ENCODE measurements around the gene CDH26. TPM values are rescaled to one million over a fixed set of nuclear protein-coding genes. Genes with fewer than 3 reads are reported as not detected.

The CDH26 gene
- total RNA-seq, 1 donor = 0.09 TPM

DNA sequence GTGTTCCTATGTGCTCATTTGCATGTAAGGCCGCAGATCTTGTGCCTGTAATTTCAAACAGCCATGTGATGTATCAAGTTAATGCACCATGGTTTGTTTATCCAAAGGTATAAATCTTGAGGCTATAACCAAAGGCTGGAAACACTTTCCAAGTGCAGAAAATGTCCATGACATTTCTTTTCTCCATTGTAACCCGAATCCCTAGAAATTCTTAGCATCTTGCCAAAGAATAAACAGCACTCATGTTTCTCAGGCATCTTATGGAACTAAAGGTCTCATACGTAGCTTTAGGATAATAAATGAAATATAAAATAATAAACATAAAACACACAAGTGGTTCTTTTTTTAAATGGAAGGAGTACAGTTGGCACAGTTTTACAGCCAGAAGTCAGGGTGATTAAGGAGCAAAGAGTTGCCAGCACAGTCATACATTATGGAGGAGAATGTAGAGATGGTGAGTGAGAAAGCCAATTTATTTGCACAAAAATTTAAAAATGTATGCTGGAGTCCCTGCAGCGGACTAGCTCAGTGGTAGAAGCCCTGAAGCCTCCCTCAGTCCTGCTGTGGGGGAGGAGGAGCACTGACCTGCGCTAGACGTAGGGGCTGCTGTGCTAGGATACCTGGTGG is 18.0 kb downstream of the CDH26 start:
- TF ChIP-seq, protein P1, sequence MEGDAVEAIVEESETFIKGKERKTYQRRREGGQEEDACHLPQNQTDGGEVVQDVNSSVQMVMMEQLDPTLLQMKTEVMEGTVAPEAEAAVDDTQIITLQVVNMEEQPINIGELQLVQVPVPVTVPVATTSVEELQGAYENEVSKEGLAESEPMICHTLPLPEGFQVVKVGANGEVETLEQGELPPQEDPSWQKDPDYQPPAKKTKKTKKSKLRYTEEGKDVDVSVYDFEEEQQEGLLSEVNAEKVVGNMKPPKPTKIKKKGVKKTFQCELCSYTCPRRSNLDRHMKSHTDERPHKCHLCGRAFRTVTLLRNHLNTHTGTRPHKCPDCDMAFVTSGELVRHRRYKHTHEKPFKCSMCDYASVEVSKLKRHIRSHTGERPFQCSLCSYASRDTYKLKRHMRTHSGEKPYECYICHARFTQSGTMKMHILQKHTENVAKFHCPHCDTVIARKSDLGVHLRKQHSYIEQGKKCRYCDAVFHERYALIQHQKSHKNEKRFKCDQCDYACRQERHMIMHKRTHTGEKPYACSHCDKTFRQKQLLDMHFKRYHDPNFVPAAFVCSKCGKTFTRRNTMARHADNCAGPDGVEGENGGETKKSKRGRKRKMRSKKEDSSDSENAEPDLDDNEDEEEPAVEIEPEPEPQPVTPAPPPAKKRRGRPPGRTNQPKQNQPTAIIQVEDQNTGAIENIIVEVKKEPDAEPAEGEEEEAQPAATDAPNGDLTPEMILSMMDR (IDR thresholded peaks at IDR 0.05; ENCODE audit: insufficient read depth, low read length) = no peak
- H3K4me3 ChIP-seq (ENCODE audit: low read depth, low read length) = no peak overlapping the region

DNA sequence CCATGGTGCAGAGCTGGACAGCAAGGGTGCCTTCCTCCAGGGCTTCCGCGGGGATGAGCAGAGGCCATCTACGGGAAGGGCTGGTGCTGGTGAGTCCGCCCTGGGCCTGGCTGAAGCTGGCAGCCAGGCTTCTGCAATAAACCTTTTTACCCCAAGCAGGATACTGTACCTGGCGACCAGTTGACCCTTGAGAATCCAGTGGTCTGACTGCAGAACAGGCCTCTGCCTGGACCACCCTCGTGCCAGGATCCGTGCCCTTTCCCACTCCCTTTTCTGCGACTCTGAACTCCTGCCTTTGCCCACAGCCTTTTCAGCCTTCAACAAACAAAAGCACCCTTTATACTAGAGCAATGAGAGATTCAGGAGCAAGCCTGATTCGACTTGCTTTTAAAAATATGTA is 18.9 kb downstream of the CDH26 start:
- no peak for DNase-seq (ENCODE audit: low read depth)
- H3K4me3 ChIP-seq (ENCODE audit: low read depth, low read length) = no peak overlapping the region
- TF ChIP-seq, protein P1 (IDR thresholded peaks at IDR 0.05; ENCODE audit: insufficient read depth, low read length) = no peak

More for the DNA sequence above, 18.0 kb downstream of the CDH26 start:
- DNase-seq (ENCODE audit: low read depth) = no peak

DNA sequence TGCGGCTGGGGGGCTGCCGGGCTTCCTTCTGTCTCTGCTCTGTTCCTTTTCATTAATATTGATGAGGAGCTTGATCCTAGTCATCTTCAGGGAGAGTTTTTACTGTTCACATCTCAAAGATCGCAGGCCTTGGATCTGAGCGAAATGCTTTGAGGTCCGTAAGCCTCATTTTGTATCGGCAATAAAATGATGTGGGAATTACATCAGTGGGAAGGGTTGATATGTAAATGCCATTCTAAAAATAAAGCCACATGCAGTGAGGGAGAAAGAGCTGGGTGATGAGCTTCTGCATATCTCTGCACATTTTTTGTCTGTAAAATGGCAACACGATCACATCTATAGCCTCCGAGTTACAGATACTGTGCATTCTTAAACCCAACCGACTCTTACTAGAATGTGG is 24.9 kb downstream of the CDH26 start:
- H3K4me3 ChIP-seq (ENCODE audit: low read depth, low read length) = no peak overlapping the region
- TF ChIP-seq, protein P1 (IDR thresholded peaks at IDR 0.05; ENCODE audit: insufficient read depth, low read length) = no peak
- DNase-seq (ENCODE audit: low read depth) = no peak

DNA sequence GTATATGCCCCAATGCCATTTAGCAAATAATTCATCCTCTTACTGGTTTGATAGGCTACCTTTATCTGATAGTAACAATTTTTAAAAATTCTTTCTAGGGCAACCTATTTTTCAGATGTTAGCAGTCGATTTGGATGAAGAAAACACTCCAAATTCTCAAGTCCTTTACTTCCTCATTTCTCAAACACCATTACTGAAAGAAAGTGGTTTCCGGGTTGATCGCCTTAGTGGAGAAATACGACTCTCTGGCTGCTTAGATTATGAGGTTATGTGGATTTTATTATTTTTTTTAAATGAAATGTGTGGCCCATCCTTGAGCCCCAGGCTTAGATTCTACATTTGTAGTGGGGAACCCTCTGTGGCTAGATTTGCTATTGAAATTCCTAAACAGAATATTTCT is 26.3 kb downstream of the CDH26 start:
- DNase-seq (ENCODE audit: low read depth) = no peak
- TF ChIP-seq, protein P1 (IDR thresholded peaks at IDR 0.05; ENCODE audit: insufficient read depth, low read length) = no peak
- no peak overlapping the region for H3K4me3 ChIP-seq (ENCODE audit: low read depth, low read length)

DNA sequence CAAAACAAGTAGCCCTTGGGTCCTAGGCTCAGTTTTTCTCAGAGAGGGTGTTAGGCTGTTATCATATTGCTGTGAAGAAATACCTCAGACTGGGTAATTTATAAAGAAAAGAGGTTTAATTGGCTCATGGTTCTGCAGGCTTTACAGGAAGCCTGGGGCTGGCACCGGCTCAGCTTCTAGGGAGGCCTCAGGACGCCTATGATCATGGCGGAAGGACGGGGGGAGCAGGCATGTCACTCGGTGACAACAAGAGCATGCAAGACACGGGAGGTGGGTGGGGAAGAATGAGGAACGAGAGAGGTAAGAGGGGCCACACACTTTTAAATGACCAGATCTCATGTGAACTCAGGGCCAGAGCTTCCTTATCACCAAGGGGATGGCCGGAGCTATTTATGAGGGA is 26.9 kb downstream of the CDH26 start:
- no peak overlapping the region for H3K4me3 ChIP-seq (ENCODE audit: low read depth, low read length)
- TF ChIP-seq, protein P1 (IDR thresholded peaks at IDR 0.05; ENCODE audit: insufficient read depth, low read length) = no peak
- no peak for DNase-seq (ENCODE audit: low read depth)

DNA sequence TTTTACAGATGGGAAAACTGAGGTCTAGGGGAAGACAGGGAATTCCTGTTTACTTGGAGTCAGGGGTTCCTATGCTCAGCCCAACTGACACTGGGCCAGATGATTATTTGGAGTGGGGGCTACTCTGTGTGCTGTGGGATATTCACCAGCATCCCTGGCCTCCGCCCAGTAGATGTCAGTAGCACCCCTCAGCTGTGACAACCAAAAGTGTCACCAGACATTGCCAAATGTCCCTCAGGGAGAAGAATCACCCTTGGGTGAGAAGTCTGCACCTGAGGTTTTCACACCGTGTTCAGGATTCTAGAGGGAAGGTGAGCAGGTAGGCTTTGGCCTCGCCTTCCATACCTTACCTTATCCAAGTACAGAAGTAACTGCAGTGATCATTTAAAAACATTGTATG is 27.6 kb downstream of the CDH26 start:
- no peak for DNase-seq (ENCODE audit: low read depth)
- TF ChIP-seq, protein P1 (IDR thresholded peaks at IDR 0.05; ENCODE audit: insufficient read depth, low read length) = no peak
- H3K4me3 ChIP-seq (ENCODE audit: low read depth, low read length) = no peak overlapping the region

DNA sequence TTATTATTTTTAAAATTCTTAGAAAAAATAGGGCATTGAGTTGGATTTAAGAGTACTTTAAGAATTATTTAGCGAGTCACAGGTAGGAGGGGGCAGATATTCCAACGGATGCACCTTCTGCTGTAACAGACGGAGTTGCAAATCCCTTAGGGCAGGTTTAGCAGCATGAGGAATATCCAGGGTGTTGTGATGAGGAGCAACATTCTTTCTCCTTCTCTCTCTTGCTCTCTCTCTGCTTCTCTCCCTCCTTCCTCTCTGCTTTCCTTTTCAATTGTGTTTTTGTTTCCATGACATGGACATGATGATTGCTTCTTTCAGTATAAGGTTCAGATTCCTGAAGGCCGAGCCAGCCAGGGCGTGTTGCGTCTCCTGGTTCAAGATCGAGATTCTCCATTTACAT is 28.9 kb downstream of the CDH26 start:
- no peak overlapping the region for H3K4me3 ChIP-seq (ENCODE audit: low read depth, low read length)
- TF ChIP-seq, protein P1 (IDR thresholded peaks at IDR 0.05; ENCODE audit: insufficient read depth, low read length) = no peak
- DNase-seq (ENCODE audit: low read depth) = no peak
